Muscle of back (tissue), 11 donors: ENCODE measurements around the gene ADAMTS2. TPM values are rescaled to one million over a fixed set of nuclear protein-coding genes. Genes with fewer than 3 reads are reported as not detected.

ENCODE experiments used
- DNase-seq, 3 donors: peaks; one replicate each; pipeline versions ENCODE4 v3.0.0 to v3.0.0-alpha.2; 2013
- polyA plus RNA-seq, 10 donors: library from polyadenylated mRNA; unstranded; fragments of 120-200 nt; gene quantifications; one replicate each; pipeline ENCODE4 v1.2.1, GENCODE V29; 2013; ENCODE audit not compliant: insufficient read length in 10 of 10

ADAMTS2 gene
- polyA plus RNA-seq, 10 donors, result 26.0 to 52.8 (median 42.1) TPM

- DNase-seq, result no peak
Measured at GRCh38 chr5:179204572-179204971, 140.7 kb downstream of the ADAMTS2 start.

- no peak for DNase-seq
Measured at GRCh38 chr5:179203248-179203647, 142.0 kb downstream of the ADAMTS2 start.

DNA sequence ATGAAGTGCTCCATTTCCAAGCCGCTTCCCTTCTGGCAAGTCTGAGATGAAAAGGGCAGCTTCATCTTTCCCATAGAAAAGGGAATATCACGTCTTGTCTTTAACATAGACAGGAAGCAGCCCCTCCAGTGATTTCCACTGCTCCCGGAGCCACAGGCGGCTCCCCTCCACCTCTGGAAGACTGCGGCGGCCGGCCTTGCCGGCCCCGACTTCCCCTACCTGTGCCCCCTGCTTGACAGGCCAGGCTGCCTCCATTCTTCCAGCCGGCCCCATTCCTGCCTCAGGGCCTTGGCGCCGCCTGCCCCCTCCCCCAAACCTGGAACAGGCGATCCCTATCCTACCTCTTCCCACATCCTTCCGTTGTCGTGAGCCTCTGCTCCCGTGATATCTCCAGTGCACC, 143.3 kb downstream of the ADAMTS2 start:
- DNase-seq, result no peak

DNA sequence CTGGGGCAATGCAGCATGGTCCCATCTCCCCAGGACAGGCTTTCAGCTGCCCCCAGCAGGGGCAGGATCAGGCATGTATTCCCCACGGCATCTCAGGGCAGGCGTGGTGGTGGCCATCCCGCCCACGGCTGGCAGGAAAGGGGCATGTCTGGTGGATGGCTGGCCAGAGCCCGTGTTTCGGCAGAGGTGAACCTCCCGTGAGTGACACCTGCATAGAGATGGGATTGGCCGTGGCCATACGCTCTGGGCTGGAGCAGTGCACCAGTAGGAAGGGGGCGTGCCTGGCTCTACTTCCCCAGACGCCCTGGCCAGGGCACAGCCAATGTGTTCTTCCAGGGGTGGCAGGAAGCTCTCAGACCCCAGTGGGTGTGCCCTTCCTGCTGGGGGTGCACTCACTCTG, 146.0 kb downstream of the ADAMTS2 start:
- DNase-seq, result no peak

GRCh38 chr5:179198825-179199224, 146.4 kb downstream of the ADAMTS2 start:
- DNase-seq, result no peak

- DNase-seq, result no peak
Measured at GRCh38 chr5:179196405-179197079, 148.7 kb downstream of the ADAMTS2 start.

DNA sequence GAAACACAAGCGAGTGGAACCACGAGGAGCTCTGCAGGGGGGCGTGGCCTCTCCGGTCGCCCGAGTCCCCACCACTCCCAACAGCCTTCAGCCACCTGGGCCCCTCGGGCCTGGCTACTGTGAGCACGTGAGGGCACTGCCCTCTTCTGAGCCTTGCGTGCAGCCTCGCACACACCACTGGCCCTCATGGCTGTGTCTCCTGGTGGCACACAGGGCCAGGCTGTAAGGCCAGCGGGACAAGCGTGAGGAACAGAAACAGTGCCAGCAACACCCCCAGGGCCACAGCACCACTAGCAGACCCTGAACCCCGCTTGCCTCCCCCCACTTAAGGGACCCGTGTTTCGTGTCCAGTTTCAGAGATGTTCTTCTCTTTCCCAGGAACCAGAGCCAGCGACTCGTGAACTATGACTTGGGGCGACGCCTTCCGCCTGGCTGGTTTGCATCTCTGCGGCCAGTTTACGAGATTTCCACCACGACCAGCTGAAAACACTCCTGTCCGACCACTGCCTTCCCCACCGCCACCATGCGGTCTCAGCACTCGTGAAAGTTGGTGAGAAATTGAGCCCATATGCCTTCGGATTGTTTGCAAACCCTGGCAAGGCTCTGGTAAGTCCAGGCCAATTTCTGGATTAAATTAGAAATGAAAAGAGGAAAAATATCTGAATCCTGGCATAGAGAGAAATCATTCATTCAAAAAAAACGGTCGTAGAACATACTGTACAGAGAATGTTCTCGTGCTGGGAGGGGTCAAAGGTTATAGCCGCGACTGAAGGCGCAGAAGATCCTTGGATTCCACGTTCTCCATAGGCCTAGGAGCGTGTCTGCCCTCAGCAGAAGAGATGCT, 149.5 kb downstream of the ADAMTS2 start:
- DNase-seq, result peak in 1 of 3 donors; percentile 46

GRCh38 chr5:179194941-179195381, 150.3 kb downstream of the ADAMTS2 start:
- DNase-seq, result no peak

GRCh38 chr5:179194201-179194910, 150.9 kb downstream of the ADAMTS2 start:
- DNase-seq, result no peak

DNA sequence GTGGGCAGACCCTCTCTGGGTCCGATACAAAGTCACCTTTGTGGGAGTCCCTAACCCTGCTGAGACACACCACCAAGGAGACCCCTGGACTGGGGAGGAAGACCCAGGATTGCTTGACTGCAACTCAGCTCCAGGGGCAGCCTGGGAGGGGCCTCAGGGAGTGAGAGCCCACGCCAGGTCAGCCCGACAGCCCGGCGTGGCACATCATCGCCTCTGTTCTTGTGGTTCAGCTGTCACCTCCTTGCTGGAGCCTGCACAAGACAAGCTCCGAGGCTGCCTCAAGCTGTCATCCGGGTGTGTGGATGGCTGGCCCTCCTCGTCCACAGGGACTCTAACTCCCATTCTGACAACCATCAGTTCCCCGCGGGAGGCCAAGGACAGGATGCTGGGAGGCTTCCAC, 151.5 kb downstream of the ADAMTS2 start:
- DNase-seq, result no peak

- peak in 1 of 3 donors; percentile 36 for DNase-seq
Measured at GRCh38 chr5:179192891-179193470, 152.3 kb downstream of the ADAMTS2 start.

DNA sequence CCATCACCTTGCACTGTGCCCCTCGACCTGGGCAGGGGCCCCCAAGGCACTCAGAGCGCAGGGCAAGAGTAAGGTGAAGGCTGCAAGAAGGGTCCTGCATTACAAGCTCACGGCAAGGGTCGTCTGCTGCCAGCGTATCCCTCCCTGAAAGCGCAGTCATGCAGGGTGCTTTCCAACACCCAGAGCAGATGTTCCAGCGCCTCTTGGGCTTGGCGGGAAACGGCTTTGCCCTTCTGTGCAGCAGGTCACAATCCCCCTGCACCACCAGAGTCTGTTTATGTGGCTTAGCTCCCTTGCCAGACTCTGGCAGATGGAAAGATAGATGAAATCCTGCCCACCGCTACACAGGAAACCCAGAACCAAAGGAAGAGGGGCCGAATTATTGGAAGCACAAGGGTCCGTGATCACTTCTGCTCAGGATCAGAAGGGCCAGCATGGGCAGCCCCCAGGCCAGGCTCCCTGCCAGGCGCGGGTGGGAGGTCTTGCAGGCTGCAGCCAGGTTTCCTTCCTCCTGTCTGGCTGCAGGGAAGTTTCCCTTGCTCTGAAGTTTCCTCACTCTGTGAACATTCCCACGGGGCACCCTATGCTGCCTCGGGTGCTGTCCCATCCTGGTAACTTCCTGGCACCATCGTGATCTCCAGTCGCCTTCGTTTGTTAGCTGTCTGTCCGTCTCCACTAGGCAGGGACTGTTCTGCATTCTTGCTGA, 152.9 kb downstream of the ADAMTS2 start:
- no peak for DNase-seq

DNA sequence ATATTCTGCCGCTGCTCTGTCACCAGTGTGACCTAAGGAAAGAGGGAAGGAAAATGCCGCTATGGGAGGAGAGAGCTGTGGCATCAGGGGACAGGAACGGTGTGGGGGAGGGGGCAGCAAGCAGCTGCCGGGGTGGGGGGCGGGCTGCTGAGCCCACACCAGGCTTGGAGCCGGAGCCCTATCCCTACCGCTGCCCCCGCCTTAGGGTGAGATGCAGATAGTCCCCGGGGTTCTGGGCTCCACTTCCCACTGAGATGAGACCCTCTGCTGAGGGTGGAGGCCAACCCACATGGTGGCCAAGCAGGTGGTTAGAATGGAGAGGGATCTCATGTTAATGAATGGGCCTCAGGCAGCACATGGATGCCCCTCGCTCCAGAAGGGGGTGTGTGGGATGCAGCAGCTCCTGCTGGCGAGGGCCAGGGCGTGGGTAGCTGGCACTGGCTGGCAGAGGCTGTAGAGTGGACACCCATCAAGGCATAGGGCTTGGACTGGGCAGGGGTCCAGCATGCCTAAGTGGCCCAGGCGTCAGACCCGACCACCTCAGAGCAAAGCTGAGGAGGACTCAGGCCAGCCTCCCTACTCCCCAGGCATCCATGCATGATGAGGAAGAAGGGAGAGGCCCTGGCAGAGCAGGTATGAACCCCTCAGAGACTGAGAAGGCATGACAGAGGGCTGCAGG, 153.6 kb downstream of the ADAMTS2 start:
- no peak for DNase-seq

- DNase-seq, result peak in 1 of 3 donors; percentile 33
Measured at GRCh38 chr5:179190851-179191505, 154.3 kb downstream of the ADAMTS2 start.

- DNase-seq, result no peak
Measured at GRCh38 chr5:179188636-179189035, 156.6 kb downstream of the ADAMTS2 start.

- peak in 1 of 3 donors; percentile 46 for DNase-seq
Measured at GRCh38 chr5:179187681-179188575, 157.3 kb downstream of the ADAMTS2 start.

DNA sequence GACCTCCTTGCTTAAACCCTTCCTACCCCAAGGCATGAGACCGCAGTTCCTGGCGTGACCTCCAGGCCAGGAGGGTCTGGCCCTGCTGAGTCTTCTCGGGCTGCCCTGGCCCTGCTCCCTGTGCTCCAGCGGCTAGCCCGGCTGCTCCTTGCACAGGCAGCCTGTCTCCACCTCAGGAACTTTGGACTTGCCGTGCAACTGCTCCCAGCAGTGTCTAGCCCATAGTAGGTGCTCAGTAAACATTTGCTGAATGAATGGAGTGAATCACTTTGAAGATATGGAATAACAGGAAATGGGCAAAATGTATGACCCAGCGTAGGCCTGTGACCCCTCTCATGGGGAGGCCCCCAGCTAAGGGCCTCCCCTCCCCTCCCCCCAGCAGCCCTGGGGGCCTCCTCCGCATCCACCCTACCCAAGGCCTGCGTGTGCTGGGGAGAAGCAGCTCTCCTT, 158.0 kb downstream of the ADAMTS2 start:
- no peak for DNase-seq

- DNase-seq, result no peak
Measured at GRCh38 chr5:179186801-179187200, 158.5 kb downstream of the ADAMTS2 start.

DNA sequence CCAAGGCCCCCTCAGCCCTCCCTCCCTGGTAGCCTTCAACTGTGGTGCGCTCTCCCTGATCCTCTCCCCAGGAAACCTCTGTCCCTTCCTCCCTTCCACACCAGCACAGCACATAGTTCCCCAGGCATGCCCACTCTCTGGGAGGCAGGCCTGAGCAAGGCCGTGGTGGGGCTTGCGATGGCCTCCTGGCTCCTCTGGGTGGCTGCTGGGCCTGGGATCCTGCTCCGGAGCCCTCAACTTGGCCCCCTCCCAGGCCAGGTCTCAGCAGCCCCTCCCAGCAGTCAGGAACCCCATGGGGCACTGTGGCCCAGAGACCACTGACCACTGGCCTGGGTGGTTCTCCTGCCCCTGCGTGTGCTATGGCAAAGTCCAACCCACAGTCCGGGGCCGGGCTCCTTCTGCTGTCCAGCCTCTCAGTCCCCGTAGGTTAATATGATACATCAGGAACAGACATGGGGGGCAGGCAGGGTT, 159.3 kb downstream of the ADAMTS2 start:
- no peak for DNase-seq
